AG08395 (cell line): Measurements from ENCODE around the gene WDR37.

ENCODE experiments used
- DNase-seq: peaks from one replicate; pipeline ENCODE4 v3.0.0; 2012; ENCODE audit warnings: mixed read lengths, low spot score

WDR37 gene

GRCh38 chr10:1127629-1128028 lies 71.4 kb downstream of the WDR37 start:
- DNase-seq, result no peak

GRCh38 chr10:1128115-1128514 lies 71.9 kb downstream of the WDR37 start:
- no peak for DNase-seq

GRCh38 chr10:1128649-1129048 lies 72.5 kb downstream of the WDR37 start:
- DNase-seq, result no peak

GRCh38 chr10:1130226-1130625 lies 74.0 kb downstream of the WDR37 start:
- no peak for DNase-seq

GRCh38 chr10:1130995-1131790 lies 75.0 kb downstream of the WDR37 start:
- DNase-seq, result no peak

GRCh38 chr10:1132584-1132983 lies 76.4 kb downstream of the WDR37 start:
- no peak for DNase-seq

- no peak for DNase-seq
Measured at GRCh38 chr10:1133495-1134045, 77.4 kb downstream of the WDR37 start.

GRCh38 chr10:1134156-1134555 lies 78.0 kb downstream of the WDR37 start:
- DNase-seq, result no peak

GRCh38 chr10:1136268-1136667 lies 80.1 kb downstream of the WDR37 start:
- no peak for DNase-seq

GRCh38 chr10:1137499-1138163 lies 81.4 kb downstream of the WDR37 start:
- DNase-seq, result no peak

GRCh38 chr10:1138529-1138928 lies 82.3 kb downstream of the WDR37 start:
- DNase-seq, result no peak

GRCh38 chr10:1141261-1141660 lies 85.1 kb downstream of the WDR37 start:
- DNase-seq, result no peak

GRCh38 chr10:1141701-1142100 lies 85.5 kb downstream of the WDR37 start:
- no peak for DNase-seq

GRCh38 chr10:1142596-1142995 lies 86.4 kb downstream of the WDR37 start:
- DNase-seq, result no peak

- DNase-seq, result no peak
Measured at GRCh38 chr10:1147810-1148209, 91.6 kb downstream of the WDR37 start.

GRCh38 chr10:1148855-1149605 lies 92.8 kb downstream of the WDR37 start:
- DNase-seq, result no peak

- no peak for DNase-seq
Measured at GRCh38 chr10:1149793-1150637, 93.8 kb downstream of the WDR37 start.

GRCh38 chr10:1150638-1150955 lies 94.4 kb downstream of the WDR37 start:
- no peak for DNase-seq

GRCh38 chr10:1151076-1152033 lies 95.2 kb downstream of the WDR37 start:
- no peak for DNase-seq

GRCh38 chr10:1152386-1153250 lies 96.4 kb downstream of the WDR37 start:
- DNase-seq, result no peak
